Gastrocnemius medialis (tissue), 4 donors: ENCODE data around the gene LRG1.

ENCODE experiments used
- POLR2A ChIP-seq, 2 donors: fragments of 450-650 bp; IDR thresholded peaks; one replicate each; pipeline ENCODE4 v1.6.1; 2017; ENCODE audit warnings: antibody characterized with exemption in 2 of 2, mild to moderate bottlenecking in 2 of 2, moderate library complexity in 2 of 2
- TF ChIP-seq, protein P1 (sequence below), 5 experiments: fragments of 450-650 bp in 3 of 5; fragments of 200-600 bp in 2 of 5; sonication (generic) in 2 of 5; IDR thresholded peaks in 4 of 5; conservative IDR thresholded peaks in 1 of 5; 1 replicate in 4 of 5; 2 replicates in 1 of 5; pipeline ENCODE4 v1.5.1; 2016 to 2019; ENCODE audit warnings: antibody characterized with exemption in 5 of 5, mild to moderate bottlenecking in 3 of 5, moderate library complexity in 3 of 5

DNA sequence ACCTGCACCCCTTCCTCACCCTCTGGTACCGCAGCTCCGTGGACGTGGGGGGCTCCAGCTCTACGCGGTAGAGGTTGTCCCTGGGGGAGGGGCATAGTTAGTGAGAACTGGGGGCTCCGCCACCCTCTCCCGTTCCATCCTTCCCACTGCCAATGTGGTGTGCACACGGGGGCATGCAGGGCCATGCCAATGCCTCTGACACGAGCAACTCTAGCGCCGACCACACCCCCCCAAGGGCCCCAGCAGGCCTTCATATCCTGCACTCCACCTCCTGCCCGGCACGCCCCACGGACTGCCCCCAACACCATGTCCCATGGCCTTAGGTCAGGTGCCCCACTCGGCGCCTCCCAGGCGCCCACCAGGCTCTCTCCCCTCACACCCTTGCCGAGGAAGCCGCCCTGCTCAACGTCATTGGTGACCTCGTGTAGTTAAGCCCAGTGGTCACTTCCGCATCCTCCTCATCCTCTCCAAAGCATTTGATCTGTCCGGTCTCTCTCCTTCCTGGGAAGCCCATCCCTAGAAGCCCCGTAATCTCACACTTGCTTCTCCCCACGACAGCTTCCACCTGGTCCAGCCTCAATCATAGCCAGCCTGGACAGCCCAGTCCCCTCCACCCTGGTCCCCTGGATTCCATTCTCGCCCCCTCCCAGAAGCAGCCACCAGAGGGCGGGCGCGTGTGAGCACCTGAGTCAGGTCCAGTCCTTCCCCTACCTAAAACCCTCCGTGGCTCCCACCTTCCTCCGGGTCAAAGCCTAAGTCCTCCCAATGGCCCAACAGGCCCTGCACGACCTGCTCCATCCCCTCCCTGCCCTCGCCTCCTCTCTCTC, 17.5 kb upstream of the LRG1 start:
- TF ChIP-seq, protein P1, sequence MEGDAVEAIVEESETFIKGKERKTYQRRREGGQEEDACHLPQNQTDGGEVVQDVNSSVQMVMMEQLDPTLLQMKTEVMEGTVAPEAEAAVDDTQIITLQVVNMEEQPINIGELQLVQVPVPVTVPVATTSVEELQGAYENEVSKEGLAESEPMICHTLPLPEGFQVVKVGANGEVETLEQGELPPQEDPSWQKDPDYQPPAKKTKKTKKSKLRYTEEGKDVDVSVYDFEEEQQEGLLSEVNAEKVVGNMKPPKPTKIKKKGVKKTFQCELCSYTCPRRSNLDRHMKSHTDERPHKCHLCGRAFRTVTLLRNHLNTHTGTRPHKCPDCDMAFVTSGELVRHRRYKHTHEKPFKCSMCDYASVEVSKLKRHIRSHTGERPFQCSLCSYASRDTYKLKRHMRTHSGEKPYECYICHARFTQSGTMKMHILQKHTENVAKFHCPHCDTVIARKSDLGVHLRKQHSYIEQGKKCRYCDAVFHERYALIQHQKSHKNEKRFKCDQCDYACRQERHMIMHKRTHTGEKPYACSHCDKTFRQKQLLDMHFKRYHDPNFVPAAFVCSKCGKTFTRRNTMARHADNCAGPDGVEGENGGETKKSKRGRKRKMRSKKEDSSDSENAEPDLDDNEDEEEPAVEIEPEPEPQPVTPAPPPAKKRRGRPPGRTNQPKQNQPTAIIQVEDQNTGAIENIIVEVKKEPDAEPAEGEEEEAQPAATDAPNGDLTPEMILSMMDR (IDR thresholded peaks at IDR 0.05 in 4 of 5, conservative IDR thresholded peaks at IDR 0.05 in 1 of 5): no peak
- TF ChIP-seq POLR2A (IDR thresholded peaks at IDR 0.05): no peak
